HepG2 (cell line): ENCODE results near the gene C1orf115. TPM values are rescaled to one million over a fixed set of nuclear protein-coding genes. Genes with fewer than 3 reads are reported as not detected.
A peak's percentile ranks its signal among the peaks of the same experiment; 100 is the strongest.

ENCODE experiments used
- BCLAF1 ChIP-seq: fragments of 450-650 bp; IDR thresholded peaks from 2 replicates; pipeline ENCODE4 v1.6.1; 2017; ENCODE audit warnings: mild to moderate bottlenecking
- ELK4 ChIP-seq: sonication (generic); formaldehyde crosslinking; IDR thresholded peaks from 2 replicates; pipeline ENCODE4 v1.9.0; 2021; ENCODE audit warnings: missing genetic modification reagents, borderline replicate concordance
- GMEB1 ChIP-seq: sonication (generic); formaldehyde crosslinking; IDR thresholded peaks from 2 replicates; pipeline ENCODE4 v1.5.1; 2020; ENCODE audit warnings: missing genetic modification reagents, mild to moderate bottlenecking, borderline replicate concordance
- HDAC2 ChIP-seq: sonication (generic); formaldehyde crosslinking; IDR thresholded peaks from 2 replicates; pipeline ENCODE4 v1.4.0; 2020; ENCODE audit warnings: missing genetic modification reagents
- HOMEZ ChIP-seq: IDR thresholded peaks from 2 replicates; pipeline ENCODE4 v1.6.1; 2016; ENCODE audit warnings: low read depth
- KAT8 ChIP-seq: IDR thresholded peaks from 2 replicates; pipeline ENCODE4 v1.6.1; 2016; ENCODE audit warnings: missing genetic modification reagents, missing compliant biosample characterization
- PPARG ChIP-seq: conservative IDR thresholded peaks from 2 replicates; pipeline ENCODE4 v1.6.1; 2016; ENCODE audit warnings: missing biosample characterization, missing genetic modification reagents
- REXO4 ChIP-seq: sonication (generic); formaldehyde crosslinking; IDR thresholded peaks from 2 replicates; pipeline ENCODE4 v1.8.0; 2022; ENCODE audit warnings: missing genetic modification reagents, mild to moderate bottlenecking, borderline replicate concordance
- STAG1 ChIP-seq: sonication (generic); formaldehyde crosslinking; IDR thresholded peaks from 2 replicates; pipeline ENCODE4 v1.4.0; 2020; ENCODE audit warnings: missing genetic modification reagents
- TP53 ChIP-seq: sonication (generic); formaldehyde crosslinking; conservative IDR thresholded peaks from 2 replicates; pipeline ENCODE4 v1.4.0; 2020; ENCODE audit warnings: missing genetic modification reagents
- ZFP36 ChIP-seq: fragments of 150-350 bp; IDR thresholded peaks from 2 replicates; pipeline ENCODE4 v1.6.1; 2018; ENCODE audit warnings: borderline replicate concordance, low read length, low read depth; ENCODE audit not compliant: partially characterized antibody
- ZNF180 ChIP-seq: sonication (generic); formaldehyde crosslinking; IDR thresholded peaks from 2 replicates; pipeline ENCODE4 v1.4.0; 2020; ENCODE audit warnings: low read depth, missing genetic modification reagents, borderline replicate concordance
- ZNF552 ChIP-seq: sonication (generic); formaldehyde crosslinking; IDR thresholded peaks from 2 replicates; pipeline ENCODE4 v1.9.0; 2022; ENCODE audit warnings: missing genetic modification reagents, mild to moderate bottlenecking, borderline replicate concordance
- ZNF570 ChIP-seq: sonication (generic); formaldehyde crosslinking; IDR thresholded peaks from 2 replicates; pipeline ENCODE4 v1.4.0; 2020; ENCODE audit warnings: mild to moderate bottlenecking, missing genetic modification reagents, borderline replicate concordance
- ZNF619 ChIP-seq: sonication (generic); formaldehyde crosslinking; IDR thresholded peaks from 2 replicates; pipeline ENCODE4 v1.4.0; 2020; ENCODE audit warnings: mild to moderate bottlenecking, missing genetic modification reagents
- ZNF780A ChIP-seq: sonication (generic); formaldehyde crosslinking; IDR thresholded peaks from 2 replicates; pipeline ENCODE4 v1.8.0; 2022; ENCODE audit warnings: mild to moderate bottlenecking, missing genetic modification reagents, moderate library complexity
- polyA plus RNA-seq, 8 experiments: library from polyadenylated mRNA; depleted of rRNA in 3 of 8; stranded (reverse) in 7 of 8; unstranded in 1 of 8; fragments of >200 nt; fragmentation: Illumina TruSeq in 4 of 8; extraction: Trizol in 4 of 8; gene quantifications; 2 replicates each; pipeline versions ENCODE4 v1.2.1 to v1.2.3, GENCODE V29; 2011 to 2016; ENCODE audit warnings: low read depth in 4 of 8, missing spikeins in 1 of 8, mixed read lengths in 1 of 8; ENCODE audit not compliant: insufficient read depth in 1 of 8
- total RNA-seq, 5 experiments: library from RNA; depleted of rRNA; stranded (reverse); fragments of >200 nt; fragmentation: Illumina TruSeq; extraction: Trizol; gene quantifications; 2 replicates each; pipeline ENCODE4 v1.2.3, GENCODE V29; 2016; ENCODE audit warnings: low read depth in 1 of 5
- TF ChIP-seq, protein P1 (sequence below): sonication (generic); formaldehyde crosslinking; IDR thresholded peaks from 2 replicates; pipeline ENCODE4 v1.4.0; 2020; ENCODE audit warnings: mild to moderate bottlenecking, low read depth, missing genetic modification reagents
- TF ChIP-seq, protein P2 (sequence below): sonication (generic); formaldehyde crosslinking; IDR thresholded peaks from 2 replicates; pipeline ENCODE4 v1.4.0; 2020; ENCODE audit warnings: missing genetic modification reagents, borderline replicate concordance
- TF ChIP-seq, protein P3 (sequence below): sonication (generic); formaldehyde crosslinking; IDR thresholded peaks from 2 replicates; pipeline ENCODE4 v1.4.0; 2020; ENCODE audit warnings: missing genetic modification reagents

Gene C1orf115
- total and polyA plus RNA-seq, 2 of the 13 experiments (the other 11 are each of a cell fraction or from before 2014, with no cell fraction given) = 25.2 to 85.9 TPM

DNA sequence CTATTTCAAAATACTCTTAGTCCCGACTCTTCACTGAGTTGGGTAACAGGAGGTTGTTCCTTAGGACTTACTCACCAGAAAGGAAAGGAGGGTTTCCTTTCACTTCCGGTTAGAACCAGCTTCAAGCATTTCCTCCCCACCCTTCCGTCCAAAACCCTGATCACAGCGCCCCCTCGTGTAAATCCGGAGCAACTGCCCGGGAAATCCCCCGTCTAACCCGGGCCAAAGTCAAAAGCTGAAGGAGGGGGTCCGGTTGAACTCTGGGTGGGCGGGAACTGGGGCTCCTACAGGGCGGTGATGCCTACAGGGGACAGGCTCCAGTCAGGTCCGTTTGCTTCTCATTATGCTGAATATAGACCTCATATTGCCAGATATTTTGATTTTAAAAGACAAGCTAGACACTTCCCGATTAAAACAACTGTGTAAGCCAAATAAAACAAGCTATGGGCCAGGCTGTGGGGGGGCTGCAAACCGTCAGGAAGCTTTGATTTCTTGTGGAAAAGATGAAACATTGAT is 43.0 kb downstream of the C1orf115 start (continued):
- TF ChIP-seq BCLAF1 (no peak), STAG1 (CRISPR knock-in tag) (peak; percentile 80), REXO4 (no peak), PPARG (CRISPR knock-in tag) (no peak), ZNF180 (CRISPR knock-in tag) (no peak), ZNF570 (CRISPR knock-in tag) (no peak), ZFP36 (no peak), HOMEZ (CRISPR knock-in tag) (0 out of 2 replicates have a peak, but pooled peaks have one; percentile 12), HDAC2 (no peak), ZNF552 (no peak), TP53 (CRISPR knock-in tag) (no peak), KAT8 (CRISPR knock-in tag) (peak; percentile 78), ELK4 (CRISPR knock-in tag) (no peak), ZNF619 (CRISPR knock-in tag) (no peak), ZNF780A (CRISPR knock-in tag) (no peak), GMEB1 (CRISPR knock-in tag) (no peak)
- TF ChIP-seq, protein P1, sequence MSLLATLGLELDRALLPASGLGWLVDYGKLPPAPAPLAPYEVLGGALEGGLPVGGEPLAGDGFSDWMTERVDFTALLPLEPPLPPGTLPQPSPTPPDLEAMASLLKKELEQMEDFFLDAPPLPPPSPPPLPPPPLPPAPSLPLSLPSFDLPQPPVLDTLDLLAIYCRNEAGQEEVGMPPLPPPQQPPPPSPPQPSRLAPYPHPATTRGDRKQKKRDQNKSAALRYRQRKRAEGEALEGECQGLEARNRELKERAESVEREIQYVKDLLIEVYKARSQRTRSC (CRISPR knock-in tag) = no peak
- TF ChIP-seq, protein P2, sequence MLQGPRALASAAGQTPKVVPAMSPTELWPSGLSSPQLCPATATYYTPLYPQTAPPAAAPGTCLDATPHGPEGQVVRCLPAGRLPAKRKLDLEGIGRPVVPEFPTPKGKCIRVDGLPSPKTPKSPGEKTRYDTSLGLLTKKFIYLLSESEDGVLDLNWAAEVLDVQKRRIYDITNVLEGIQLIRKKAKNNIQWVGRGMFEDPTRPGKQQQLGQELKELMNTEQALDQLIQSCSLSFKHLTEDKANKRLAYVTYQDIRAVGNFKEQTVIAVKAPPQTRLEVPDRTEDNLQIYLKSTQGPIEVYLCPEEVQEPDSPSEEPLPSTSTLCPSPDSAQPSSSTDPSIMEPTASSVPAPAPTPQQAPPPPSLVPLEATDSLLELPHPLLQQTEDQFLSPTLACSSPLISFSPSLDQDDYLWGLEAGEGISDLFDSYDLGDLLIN (CRISPR knock-in tag) = no peak
- TF ChIP-seq, protein P3, sequence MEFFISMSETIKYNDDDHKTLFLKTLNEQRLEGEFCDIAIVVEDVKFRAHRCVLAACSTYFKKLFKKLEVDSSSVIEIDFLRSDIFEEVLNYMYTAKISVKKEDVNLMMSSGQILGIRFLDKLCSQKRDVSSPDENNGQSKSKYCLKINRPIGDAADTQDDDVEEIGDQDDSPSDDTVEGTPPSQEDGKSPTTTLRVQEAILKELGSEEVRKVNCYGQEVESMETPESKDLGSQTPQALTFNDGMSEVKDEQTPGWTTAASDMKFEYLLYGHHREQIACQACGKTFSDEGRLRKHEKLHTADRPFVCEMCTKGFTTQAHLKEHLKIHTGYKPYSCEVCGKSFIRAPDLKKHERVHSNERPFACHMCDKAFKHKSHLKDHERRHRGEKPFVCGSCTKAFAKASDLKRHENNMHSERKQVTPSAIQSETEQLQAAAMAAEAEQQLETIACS (CRISPR knock-in tag) = no peak
